Measurements from ENCODE around the gene WWC2.
"Not testable (repeated sequence)": the region's sequence is repeated elsewhere in the genome, so short reads cannot be mapped to it uniquely, and the experiment has no call there.

The WWC2 gene

DNA sequence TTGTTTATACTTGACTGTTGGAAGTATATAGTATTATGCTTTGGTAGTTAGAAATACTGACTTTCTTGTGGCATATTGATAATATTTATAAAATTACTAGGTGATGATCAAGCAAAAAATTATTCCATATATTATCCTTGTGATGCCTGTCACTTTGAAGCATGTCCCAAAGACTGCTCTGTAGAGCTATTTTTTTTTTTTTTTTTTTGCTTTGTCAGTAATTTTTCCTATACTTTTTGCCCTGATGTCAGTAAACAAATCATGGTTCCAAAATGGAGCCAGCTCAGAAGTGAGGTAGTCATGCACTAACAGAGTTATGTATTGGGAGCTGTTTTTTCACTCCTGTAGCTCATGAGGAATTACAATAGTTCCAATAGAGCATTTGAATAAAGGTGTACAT lies 11.2 kb downstream of the WWC2 start:
- TF ChIP-seq, protein P1, sequence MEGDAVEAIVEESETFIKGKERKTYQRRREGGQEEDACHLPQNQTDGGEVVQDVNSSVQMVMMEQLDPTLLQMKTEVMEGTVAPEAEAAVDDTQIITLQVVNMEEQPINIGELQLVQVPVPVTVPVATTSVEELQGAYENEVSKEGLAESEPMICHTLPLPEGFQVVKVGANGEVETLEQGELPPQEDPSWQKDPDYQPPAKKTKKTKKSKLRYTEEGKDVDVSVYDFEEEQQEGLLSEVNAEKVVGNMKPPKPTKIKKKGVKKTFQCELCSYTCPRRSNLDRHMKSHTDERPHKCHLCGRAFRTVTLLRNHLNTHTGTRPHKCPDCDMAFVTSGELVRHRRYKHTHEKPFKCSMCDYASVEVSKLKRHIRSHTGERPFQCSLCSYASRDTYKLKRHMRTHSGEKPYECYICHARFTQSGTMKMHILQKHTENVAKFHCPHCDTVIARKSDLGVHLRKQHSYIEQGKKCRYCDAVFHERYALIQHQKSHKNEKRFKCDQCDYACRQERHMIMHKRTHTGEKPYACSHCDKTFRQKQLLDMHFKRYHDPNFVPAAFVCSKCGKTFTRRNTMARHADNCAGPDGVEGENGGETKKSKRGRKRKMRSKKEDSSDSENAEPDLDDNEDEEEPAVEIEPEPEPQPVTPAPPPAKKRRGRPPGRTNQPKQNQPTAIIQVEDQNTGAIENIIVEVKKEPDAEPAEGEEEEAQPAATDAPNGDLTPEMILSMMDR (IDR thresholded peaks at IDR 0.05), result no peak
- DNase-seq, result no peak
- no peaks in the 10 kb centered on the region for H3K27me3 ChIP-seq
- no peak overlapping the region for H3K27ac ChIP-seq
- intact Hi-C loops (cut with DNase I; ENCODE audit: low total_unique reads), result no loop called here
- H3K4me3 ChIP-seq, result no peak overlapping the region
- H3K4me1 ChIP-seq, result peaks cover 0 to 27% (median 3%) of the 10 kb centered on the region in 4 donors
- no peaks in the 10 kb centered on the region for H3K9me3 ChIP-seq
- H3K36me3 ChIP-seq, result no peaks in the 10 kb centered on the region

DNA sequence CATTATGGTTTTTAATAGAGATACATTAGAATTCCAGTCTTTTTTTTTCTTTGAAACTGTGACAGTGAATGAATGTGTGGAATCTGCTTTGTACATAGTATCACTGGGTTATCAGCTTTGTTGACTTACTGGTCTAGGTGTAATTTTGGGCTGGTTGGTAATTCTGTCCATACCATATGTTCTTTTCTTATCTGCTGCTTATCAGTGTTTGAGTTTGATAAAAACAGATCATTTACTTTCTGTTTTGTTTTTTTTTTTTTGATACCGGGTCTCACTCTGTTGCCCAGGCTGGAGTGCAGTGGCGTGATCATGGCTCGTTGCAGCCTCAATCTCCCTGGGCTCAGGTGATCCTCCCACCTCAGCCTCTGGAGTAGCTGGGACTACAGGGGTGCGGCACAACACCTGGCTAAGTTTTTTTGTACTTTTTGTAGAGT lies 12.4 kb downstream of the WWC2 start:
- intact Hi-C loops (cut with DNase I; ENCODE audit: low total_unique reads), result no loop called here
- no peaks in the 10 kb centered on the region for H3K36me3 ChIP-seq
- H3K27me3 ChIP-seq, result no peaks in the 10 kb centered on the region
- H3K9me3 ChIP-seq, result no peaks in the 10 kb centered on the region
- TF ChIP-seq, protein P1 (IDR thresholded peaks at IDR 0.05), result no peak
- peaks cover 0 to 27% (median 3%) of the 10 kb centered on the region in 4 donors for H3K4me1 ChIP-seq
- DNase-seq, result no peak
- no peak overlapping the region for H3K4me3 ChIP-seq
- H3K27ac ChIP-seq, result no peak overlapping the region

DNA sequence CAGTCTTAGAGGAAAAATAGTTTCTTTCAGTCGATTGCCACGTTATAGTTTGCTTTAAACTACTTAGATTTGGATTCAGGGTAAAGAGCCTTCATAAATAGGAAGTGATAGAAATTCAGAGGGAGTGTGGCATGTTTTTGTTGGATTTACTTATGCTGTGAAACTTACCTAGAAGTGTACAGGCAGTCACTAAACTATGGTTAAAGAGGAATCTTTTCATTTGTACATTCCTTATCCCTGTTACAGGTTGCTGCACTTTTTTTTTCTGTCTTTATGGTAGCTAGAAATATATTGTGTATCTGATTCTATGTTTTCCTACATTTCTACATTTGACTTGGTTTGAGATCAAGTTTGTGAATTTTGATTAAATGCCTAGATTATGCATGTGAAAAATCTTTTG lies 19.1 kb downstream of the WWC2 start:
- TF ChIP-seq, protein P1 (IDR thresholded peaks at IDR 0.05), result no peak
- H3K27ac ChIP-seq, result no peak overlapping the region
- intact Hi-C loops (cut with DNase I; ENCODE audit: low total_unique reads), result no loop called here

DNA sequence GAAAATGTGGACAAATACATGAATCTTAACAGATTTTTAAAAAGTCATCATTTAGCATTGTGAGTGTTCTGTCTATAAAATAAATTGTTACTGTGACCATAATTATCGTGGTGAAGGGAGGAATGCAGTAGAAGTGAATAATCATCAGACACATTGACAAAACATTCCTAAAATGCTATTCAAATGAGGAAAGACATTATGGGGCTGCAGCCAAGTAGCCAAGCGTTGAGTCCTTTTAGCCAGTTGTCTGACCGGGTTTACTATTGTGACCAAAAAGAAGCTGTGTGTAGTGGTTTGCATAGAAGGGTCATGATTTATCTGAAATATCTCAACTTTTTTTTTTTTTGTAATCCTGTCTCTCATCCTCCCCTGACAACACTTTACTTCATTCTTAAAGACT lies 19.5 kb downstream of the WWC2 start:
- intact Hi-C loops (cut with DNase I; ENCODE audit: low total_unique reads), result no loop called here
- no peak for DNase-seq
- Histone ChIP-seq H3K27me3 (no peaks in the 10 kb centered on the region), H3K27ac (no peak overlapping the region), H3K4me3 (no peak overlapping the region), H3K9me3 (no peaks in the 10 kb centered on the region), H3K36me3 (no peaks in the 10 kb centered on the region), H3K4me1 (peaks cover 0 to 27% (median 10%) of the 10 kb centered on the region in 4 donors)
- TF ChIP-seq, protein P1 (IDR thresholded peaks at IDR 0.05), result no peak

More for the DNA sequence above, 19.1 kb downstream of the WWC2 start:
- H3K4me1 ChIP-seq, result peaks cover 0 to 24% (median 10%) of the 10 kb centered on the region in 4 donors
- H3K27me3 ChIP-seq, result no peaks in the 10 kb centered on the region
- H3K4me3 ChIP-seq, result no peak overlapping the region
- no peaks in the 10 kb centered on the region for H3K36me3 ChIP-seq
- no peak for DNase-seq
- no peaks in the 10 kb centered on the region for H3K9me3 ChIP-seq

DNA sequence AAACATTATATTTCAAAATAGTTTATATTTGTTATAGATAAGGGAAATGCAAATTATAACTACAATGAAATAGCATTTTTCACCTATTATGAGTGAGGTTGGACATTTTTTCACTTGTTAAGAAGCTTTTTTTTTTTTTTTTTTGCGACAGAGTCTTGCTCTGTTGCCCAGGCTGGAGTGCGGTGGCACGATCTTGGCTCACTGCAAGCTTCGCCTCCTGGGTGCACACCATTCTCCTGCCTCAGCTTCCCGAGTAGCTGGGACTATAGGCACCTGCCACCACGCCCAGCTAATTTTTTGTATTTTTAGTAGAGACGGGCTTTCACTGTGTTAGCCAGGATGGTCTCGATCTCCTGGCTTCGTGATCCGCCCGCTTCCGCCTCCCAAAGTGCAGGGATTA lies 22.6 kb downstream of the WWC2 start:
- H3K27ac ChIP-seq; H3K4me3 ChIP-seq; H3K36me3 ChIP-seq; H3K27me3 ChIP-seq; H3K9me3 ChIP-seq; DNase-seq; intact Hi-C loops (cut with DNase I; ENCODE audit: low total_unique reads): not testable (repeated sequence)
- peaks cover 0 to 55% (median 19%) of the 10 kb centered on the region in 4 donors for H3K4me1 ChIP-seq

DNA sequence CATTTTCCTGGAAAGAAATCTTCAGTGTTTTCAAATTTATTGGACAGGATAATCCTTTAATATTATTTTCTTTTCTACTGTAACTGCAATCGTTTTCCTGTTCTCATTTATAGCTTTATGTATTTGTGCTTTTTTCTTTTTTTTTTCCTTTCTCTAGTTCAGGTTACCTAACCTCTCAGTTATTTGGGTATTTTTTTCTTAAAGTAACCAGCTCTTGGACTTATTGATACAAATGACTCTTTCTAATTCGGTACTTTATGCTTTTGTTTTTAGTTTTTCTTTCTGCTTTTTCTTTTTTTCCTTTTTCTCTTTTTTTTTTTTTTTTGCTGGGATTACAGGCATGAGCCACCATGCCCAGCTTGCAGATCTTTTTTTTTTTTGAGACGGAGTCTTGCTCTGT lies 25.2 kb downstream of the WWC2 start:
- no peaks in the 10 kb centered on the region for H3K9me3 ChIP-seq
- peaks cover 0 to 38% (median 10%) of the 10 kb centered on the region in 4 donors for H3K4me1 ChIP-seq
- no peaks in the 10 kb centered on the region for H3K27me3 ChIP-seq
- H3K36me3 ChIP-seq, result no peaks in the 10 kb centered on the region
- intact Hi-C loops (cut with DNase I; ENCODE audit: low total_unique reads), result no loop called here
- DNase-seq, result no peak
- TF ChIP-seq, protein P1 (IDR thresholded peaks at IDR 0.05), result no peak
- H3K27ac ChIP-seq, result peak overlapping the region in 1 of 2 donors; percentile 45
- H3K4me3 ChIP-seq, result no peak overlapping the region
